NCI-H460 (cell line): ENCODE measurements around the gene SNRNP27. TPM values are rescaled to one million over a fixed set of nuclear protein-coding genes. Genes with fewer than 3 reads are reported as not detected.
"Not testable (repeated sequence)": the region's sequence is repeated elsewhere in the genome, so short reads cannot be mapped to it uniquely, and the experiment has no call there.

Experiments used
- DNase-seq: peaks from one replicate; pipeline ENCODE4 v3.0.0-alpha.2; 2016; ENCODE audit warnings: low read depth; ENCODE audit errors: extremely low read depth
- small RNA-seq, 2 experiments: library from RNA; depleted of rRNA; stranded (forward); fragments of <200 nt; gene quantifications; one replicate each; pipeline ENCODE3, GENCODE V24; 2014
- total RNA-seq: library from RNA; depleted of rRNA; stranded (reverse); fragments of >200 nt; shearing (Covaris generic); gene quantifications from 2 replicates; pipeline ENCODE4 v1.2.3, GENCODE V29; 2014; rRNA removed

Gene SNRNP27
- total RNA-seq, 1 experiment from 2014 or later: 73.0 TPM

- no peak for DNase-seq
Observed at GRCh38 chr2:69945441-69945840, 51.7 kb downstream of the SNRNP27 start.

GRCh38 chr2:69945941-69946340 lies 52.2 kb downstream of the SNRNP27 start:
- DNase-seq: no peak

GRCh38 chr2:69946351-69947324 lies 52.9 kb downstream of the SNRNP27 start:
- peak; percentile 34 for DNase-seq

- no peak for DNase-seq
Observed at GRCh38 chr2:69947325-69947931, 53.7 kb downstream of the SNRNP27 start.

- no peak for DNase-seq
Observed at GRCh38 chr2:69948032-69948962, 54.5 kb downstream of the SNRNP27 start.

GRCh38 chr2:69948963-69949645 lies 55.3 kb downstream of the SNRNP27 start:
- DNase-seq: no peak

- no peak for DNase-seq
Observed at GRCh38 chr2:69950241-69950640, 56.5 kb downstream of the SNRNP27 start.

GRCh38 chr2:69950671-69951070 lies 56.9 kb downstream of the SNRNP27 start:
- DNase-seq: not testable (repeated sequence)

GRCh38 chr2:69952336-69953115 lies 58.8 kb downstream of the SNRNP27 start:
- DNase-seq: no peak

- DNase-seq: no peak
Observed at GRCh38 chr2:69954084-69954483, 60.3 kb downstream of the SNRNP27 start.

Small RNAs within 50 kb of the gene (small RNA-seq; reads per million reads assigned to genes)
- 0 reads per million in 2 experiments for gene RPL23AP92

Other genes starting within 250 kb of the SNRNP27 start
- gene ANXA4, start 151.8 kb upstream of the SNRNP27 start, total RNA-seq: 28.1 and 34.6 TPM in 2 replicates
- gene GMCL1, start 64.3 kb upstream of the SNRNP27 start, total RNA-seq: 13.0 and 16.1 TPM in 2 replicates
- 4.4 and 4.9 TPM in 2 replicates for gene MXD1, start 21.2 kb downstream of the SNRNP27 start, total RNA-seq
- 0.12 TPM in 1 of 2 replicates, not detected in the other for gene ASPRV1, start 67.7 kb downstream of the SNRNP27 start, total RNA-seq
- 26.3 and 47.8 TPM in 2 replicates for gene PCBP1, start 193.5 kb downstream of the SNRNP27 start, total RNA-seq